Measurements from ENCODE around the gene KRTAP4-1.

GRCh38 chr17:41147531-41148204, 37.0 kb downstream of the KRTAP4-1 start:
- TF ChIP-seq CTCF (IDR thresholded peaks at IDR 0.05) = no peak
- no peak for TF ChIP-seq POLR2A (IDR thresholded peaks at IDR 0.05)
- TF ChIP-seq EP300 (IDR thresholded peaks at IDR 0.05) = no peak
